ENCODE data around the gene WDR6. TPM values are rescaled to one million over a fixed set of nuclear protein-coding genes. Genes with fewer than 3 reads are reported as not detected.

Gene WDR6
- total and polyA plus RNA-seq, 8 donors = 51.6 to 184 (median 141) TPM

DNA sequence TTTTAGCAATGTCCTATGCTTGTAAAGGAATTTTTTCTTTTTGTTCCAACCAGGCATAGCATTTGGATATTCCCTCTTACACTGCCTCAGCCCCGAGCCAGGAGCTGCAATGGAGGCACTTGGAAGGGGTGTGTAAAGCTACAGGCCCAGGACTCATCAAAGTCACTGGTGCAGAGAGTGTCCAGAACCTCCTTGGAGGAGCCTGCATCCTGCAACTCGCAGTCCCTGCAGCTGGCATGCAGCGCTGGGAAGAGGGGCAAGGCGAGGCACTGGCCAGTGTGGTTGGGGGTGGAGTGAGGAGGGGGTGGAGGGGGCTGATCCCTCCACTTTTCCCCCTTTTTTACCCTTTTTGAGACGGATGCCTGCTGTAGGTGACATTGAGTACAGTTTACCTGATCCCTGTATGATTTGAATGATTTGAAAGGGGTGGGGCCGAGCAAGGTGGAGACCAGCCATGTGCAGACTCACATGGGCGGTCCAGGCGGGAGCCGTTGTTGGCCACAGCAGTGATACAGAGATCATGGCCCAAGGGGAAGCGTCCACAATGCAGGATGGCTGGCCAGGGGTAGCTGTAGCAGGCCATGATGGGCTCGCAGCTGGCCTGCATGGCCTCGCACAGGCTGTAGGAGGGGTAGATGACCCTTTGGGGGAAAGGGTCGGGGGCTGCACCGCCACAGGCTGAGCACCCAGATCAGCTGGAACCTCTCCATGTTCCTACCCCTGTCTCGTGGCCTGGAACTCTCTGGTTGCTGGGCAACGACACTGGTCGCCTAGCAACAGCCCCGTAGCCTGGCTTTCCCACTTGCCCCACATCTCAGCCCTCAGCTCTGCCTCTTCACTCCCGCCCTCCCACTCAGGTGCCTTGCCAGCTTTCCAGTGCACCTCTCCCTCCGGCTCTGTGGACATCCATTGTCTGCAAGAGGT, 9.2 kb upstream of the WDR6 start:
- TF ChIP-seq POLR2A (IDR thresholded peaks at IDR 0.05) (no peak), CTCF (IDR thresholded peaks at IDR 0.05) (no peak), POLR2AphosphoS5 (IDR thresholded peaks at IDR 0.05) (no peak), EP300 (IDR thresholded peaks at IDR 0.05) (no peak)
- H3K36me3 ChIP-seq = peaks cover 0 to 57% (median 39%) of the 10 kb centered on the region in 4 donors
- no peaks in the 10 kb centered on the region for H3K27me3 ChIP-seq
- intact Hi-C loops (cut with DNase I; ENCODE audit: low total_unique reads) = no loop called here
- peak overlapping the region in 1 of 5 donors; percentile 4 for H3K27ac ChIP-seq
- WGBS, 5 donors = 41 to 63% (median 58%) methylated on average over 13 to 20 of the region's 20 CpGs
- peaks cover 0 to 51% (median 27%) of the 10 kb centered on the region in 4 donors for H3K4me1 ChIP-seq
- H3K4me3 ChIP-seq = no peak overlapping the region
- DNase-seq = peak in 1 of 2 donors; percentile 73
- no peaks in the 10 kb centered on the region for H3K9me3 ChIP-seq

- Histone ChIP-seq H3K9me3 (no peaks in the 10 kb centered on the region), H3K27ac (peak overlapping the region in 3 of 5 donors; percentile 7 to 22 (median 9)), H3K4me1 (peaks cover under 1 to 49% (median 28%) of the 10 kb centered on the region in 4 donors), H3K4me3 (no peak overlapping the region), H3K36me3 (peaks cover 0 to 51% (median 34%) of the 10 kb centered on the region in 4 donors), H3K27me3 (no peaks in the 10 kb centered on the region)
- intact Hi-C loops (cut with DNase I; ENCODE audit: low total_unique reads) = no loop called here
- WGBS, 5 donors = 45 to 61% (median 49%) methylated on average over 7 to 8 of the region's 8 CpGs
- peak in 1 of 2 donors; percentile 63 for DNase-seq
- no peak for TF ChIP-seq POLR2AphosphoS5 (IDR thresholded peaks at IDR 0.05)
- TF ChIP-seq CTCF (IDR thresholded peaks at IDR 0.05) = no peak
- TF ChIP-seq POLR2A (IDR thresholded peaks at IDR 0.05) = no peak
- no peak for TF ChIP-seq EP300 (IDR thresholded peaks at IDR 0.05)
Measured at GRCh38 chr3:48999085-48999858, 7.9 kb upstream of the WDR6 start.

DNA sequence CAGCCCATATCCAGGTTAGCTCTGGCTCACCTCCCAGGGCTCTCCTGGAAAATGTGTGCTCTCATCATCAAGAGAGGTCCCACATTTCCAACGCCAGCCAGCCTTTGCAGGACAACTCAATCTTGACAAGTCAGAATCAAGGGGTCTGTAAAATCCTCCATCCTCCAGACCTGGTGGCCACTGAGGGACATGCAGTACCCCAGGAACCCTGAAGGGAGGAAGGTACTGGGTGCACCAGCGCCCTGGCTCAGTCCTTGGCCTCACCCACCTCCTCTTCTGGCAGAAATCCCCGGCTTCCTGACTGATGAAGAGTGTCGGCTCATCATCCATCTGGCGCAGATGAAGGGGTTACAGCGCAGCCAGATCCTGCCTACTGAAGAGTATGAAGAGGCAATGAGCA, 6.0 kb upstream of the WDR6 start:
- WGBS, 5 donors = 85 to 92% (median 87%) methylated on average over 6 of the region's 6 CpGs
- no peaks in the 10 kb centered on the region for H3K27me3 ChIP-seq
- TF ChIP-seq POLR2A (IDR thresholded peaks at IDR 0.05) (no peak), EP300 (IDR thresholded peaks at IDR 0.05) (no peak), CTCF (IDR thresholded peaks at IDR 0.05) (no peak), POLR2AphosphoS5 (IDR thresholded peaks at IDR 0.05) (no peak)
- H3K36me3 ChIP-seq = peaks cover 0 to 32% (median 18%) of the 10 kb centered on the region in 4 donors
- no peak overlapping the region for H3K4me3 ChIP-seq
- H3K9me3 ChIP-seq = no peaks in the 10 kb centered on the region
- no peak for DNase-seq
- intact Hi-C loops (cut with DNase I; ENCODE audit: low total_unique reads) = no loop called here
- H3K4me1 ChIP-seq = peaks cover 9 to 66% (median 41%) of the 10 kb centered on the region in 4 donors
- no peak overlapping the region for H3K27ac ChIP-seq

Measured in stomach (tissue), 9 donors.